Vagina (tissue), 2 donors: ENCODE results near the gene OR11A1.

Source experiments
- POLR2A ChIP-seq, 2 donors: fragments of 450-650 bp; IDR thresholded peaks; one replicate each; pipeline ENCODE4 v1.6.1; 2017; ENCODE audit warnings: antibody characterized with exemption in 2 of 2, mild to moderate bottlenecking in 2 of 2, moderate library complexity in 2 of 2
- TF ChIP-seq, protein P1 (sequence below), 3 experiments: fragments of 450-650 bp in 2 of 3; fragments of 200-600 bp in 1 of 3; sonication (generic) in 1 of 3; IDR thresholded peaks; one replicate each; pipeline ENCODE4 v1.5.1; 2017 to 2019; ENCODE audit warnings: antibody characterized with exemption in 3 of 3, mild to moderate bottlenecking in 2 of 3, moderate library complexity in 2 of 3

DNA sequence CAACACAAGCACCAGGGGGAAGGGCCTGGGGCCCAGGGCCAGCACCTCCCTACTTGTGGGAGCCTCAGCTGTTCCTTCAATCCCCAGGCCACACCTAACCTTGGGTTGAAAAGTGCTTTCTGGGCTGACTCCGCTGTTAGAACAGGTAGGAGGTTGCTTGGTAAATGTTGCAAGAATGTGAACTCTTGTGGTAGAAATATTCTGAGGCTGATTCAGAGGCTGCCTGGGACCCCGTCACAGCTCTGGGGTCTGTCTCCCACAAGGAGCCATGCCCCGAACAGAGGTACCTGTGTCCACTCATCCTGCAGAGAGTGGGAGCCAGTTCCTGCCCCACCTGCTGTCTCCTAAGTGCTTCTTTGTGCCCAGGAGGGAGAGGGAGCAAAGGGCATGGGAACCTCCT lies 45.3 kb upstream of the OR11A1 start:
- TF ChIP-seq, protein P1, sequence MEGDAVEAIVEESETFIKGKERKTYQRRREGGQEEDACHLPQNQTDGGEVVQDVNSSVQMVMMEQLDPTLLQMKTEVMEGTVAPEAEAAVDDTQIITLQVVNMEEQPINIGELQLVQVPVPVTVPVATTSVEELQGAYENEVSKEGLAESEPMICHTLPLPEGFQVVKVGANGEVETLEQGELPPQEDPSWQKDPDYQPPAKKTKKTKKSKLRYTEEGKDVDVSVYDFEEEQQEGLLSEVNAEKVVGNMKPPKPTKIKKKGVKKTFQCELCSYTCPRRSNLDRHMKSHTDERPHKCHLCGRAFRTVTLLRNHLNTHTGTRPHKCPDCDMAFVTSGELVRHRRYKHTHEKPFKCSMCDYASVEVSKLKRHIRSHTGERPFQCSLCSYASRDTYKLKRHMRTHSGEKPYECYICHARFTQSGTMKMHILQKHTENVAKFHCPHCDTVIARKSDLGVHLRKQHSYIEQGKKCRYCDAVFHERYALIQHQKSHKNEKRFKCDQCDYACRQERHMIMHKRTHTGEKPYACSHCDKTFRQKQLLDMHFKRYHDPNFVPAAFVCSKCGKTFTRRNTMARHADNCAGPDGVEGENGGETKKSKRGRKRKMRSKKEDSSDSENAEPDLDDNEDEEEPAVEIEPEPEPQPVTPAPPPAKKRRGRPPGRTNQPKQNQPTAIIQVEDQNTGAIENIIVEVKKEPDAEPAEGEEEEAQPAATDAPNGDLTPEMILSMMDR (IDR thresholded peaks at IDR 0.05) = no peak
- no peak for TF ChIP-seq POLR2A (IDR thresholded peaks at IDR 0.05)
